Cardiac muscle cell (in vitro differentiated cells and primary cell): ENCODE results near the gene WNT7B. TPM values are rescaled to one million over a fixed set of nuclear protein-coding genes. Genes with fewer than 3 reads are reported as not detected.

Experiments
- DNase-seq, 2 donors: peaks; one replicate each; pipeline versions ENCODE4 v3.0.0 to v3.0.0-alpha.2; 2010 to 2017; ENCODE audit warnings: low read depth in 1 of 2, low spot score in 1 of 2
- H3K27ac ChIP-seq: fragments of 200-600 bp; sonication (generic); 2 replicates; pipeline ENCODE4 v1.5.1; 2016
- H3K27me3 ChIP-seq: fragments of 200-600 bp; sonication (generic); 2 replicates; pipeline ENCODE4 v1.6.0; 2016; ENCODE audit warnings: control low read depth
- H3K36me3 ChIP-seq: fragments of 200-600 bp; sonication (generic); 2 replicates; pipeline ENCODE4 v1.5.1; 2016; ENCODE audit warnings: control low read depth
- H3K4me1 ChIP-seq: fragments of 200-600 bp; sonication (generic); 2 replicates; pipeline ENCODE4 v1.8.1; 2017; ENCODE audit warnings: low read depth, mild to moderate bottlenecking, mixed run types
- H3K4me3 ChIP-seq: fragments of 200-600 bp; sonication (generic); 2 replicates; pipeline ENCODE4 v1.5.1; 2016; ENCODE audit warnings: mild to moderate bottlenecking
- H3K9me3 ChIP-seq: fragments of 200-600 bp; sonication (generic); 2 replicates; pipeline ENCODE4 v1.5.1; 2017; ENCODE audit warnings: low read depth, mild to moderate bottlenecking, control low read depth
- CTCF ChIP-seq: IDR thresholded peaks from 2 replicates; pipeline ENCODE4 v1.5.1; 2012; ENCODE audit warnings: low read depth, mild to moderate bottlenecking, low read length
- polyA plus RNA-seq: library from polyadenylated mRNA; unstranded; fragments of >200 nt; fragmentation: Nextera tagmentation; extraction: Ambion mirVana; gene quantifications from 2 replicates; pipeline ENCODE4 v1.2.1, GENCODE V29; 2016
- total RNA-seq: library from RNA; depleted of rRNA; stranded (reverse); fragments of >200 nt; gene quantifications from 2 replicates; pipeline ENCODE4 v1.2.3, GENCODE V29; 2016

Gene WNT7B
- total and polyA plus RNA-seq, 2 experiments from 2014 or later, result not detected

DNA sequence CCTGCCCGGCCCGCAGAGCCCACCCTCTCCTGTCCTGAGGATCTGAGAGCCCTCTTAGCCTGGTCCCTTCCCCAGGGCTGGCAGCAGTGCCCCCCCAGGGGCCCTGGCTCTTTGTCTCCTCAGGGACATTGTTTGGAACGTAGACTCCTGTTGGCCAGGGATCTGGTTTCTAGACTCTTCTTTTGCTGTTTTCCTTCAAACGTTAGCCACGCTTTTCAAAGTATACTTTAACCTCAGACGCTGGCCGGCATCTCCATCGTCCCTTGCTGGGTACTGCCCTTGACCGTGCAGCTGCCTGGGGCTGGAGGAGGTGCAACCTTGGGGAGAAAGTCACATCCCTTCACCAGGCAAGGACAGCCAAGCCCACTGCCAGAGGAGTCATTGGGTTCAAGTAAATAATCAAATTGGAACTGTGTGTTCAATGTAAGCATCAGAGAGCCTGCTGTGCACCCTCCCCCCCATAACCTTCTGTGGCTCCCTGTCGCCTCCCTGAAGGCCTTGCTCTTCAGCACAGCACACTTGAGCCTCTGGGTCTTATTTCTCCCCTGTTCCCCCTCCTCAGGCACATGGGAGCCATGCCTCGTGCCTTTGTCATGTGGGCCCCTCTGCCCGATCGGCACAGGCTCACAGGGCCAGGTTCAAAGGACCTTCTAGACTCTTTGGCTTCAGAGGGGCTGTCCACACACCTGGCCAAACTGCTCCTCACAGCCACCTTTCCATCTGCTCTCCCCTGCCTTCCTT, 21.8 kb upstream of the WNT7B start:
- H3K27ac ChIP-seq, result no peak overlapping the region
- TF ChIP-seq CTCF, result no peak
- no peaks in the 10 kb centered on the region for H3K36me3 ChIP-seq
- no peaks in the 10 kb centered on the region for H3K9me3 ChIP-seq
- DNase-seq, result no peak
- H3K4me3 ChIP-seq, result no peak overlapping the region
- H3K4me1 ChIP-seq, result no peaks in the 10 kb centered on the region
- H3K27me3 ChIP-seq, result peaks cover 2% of the 10 kb centered on the region

DNA sequence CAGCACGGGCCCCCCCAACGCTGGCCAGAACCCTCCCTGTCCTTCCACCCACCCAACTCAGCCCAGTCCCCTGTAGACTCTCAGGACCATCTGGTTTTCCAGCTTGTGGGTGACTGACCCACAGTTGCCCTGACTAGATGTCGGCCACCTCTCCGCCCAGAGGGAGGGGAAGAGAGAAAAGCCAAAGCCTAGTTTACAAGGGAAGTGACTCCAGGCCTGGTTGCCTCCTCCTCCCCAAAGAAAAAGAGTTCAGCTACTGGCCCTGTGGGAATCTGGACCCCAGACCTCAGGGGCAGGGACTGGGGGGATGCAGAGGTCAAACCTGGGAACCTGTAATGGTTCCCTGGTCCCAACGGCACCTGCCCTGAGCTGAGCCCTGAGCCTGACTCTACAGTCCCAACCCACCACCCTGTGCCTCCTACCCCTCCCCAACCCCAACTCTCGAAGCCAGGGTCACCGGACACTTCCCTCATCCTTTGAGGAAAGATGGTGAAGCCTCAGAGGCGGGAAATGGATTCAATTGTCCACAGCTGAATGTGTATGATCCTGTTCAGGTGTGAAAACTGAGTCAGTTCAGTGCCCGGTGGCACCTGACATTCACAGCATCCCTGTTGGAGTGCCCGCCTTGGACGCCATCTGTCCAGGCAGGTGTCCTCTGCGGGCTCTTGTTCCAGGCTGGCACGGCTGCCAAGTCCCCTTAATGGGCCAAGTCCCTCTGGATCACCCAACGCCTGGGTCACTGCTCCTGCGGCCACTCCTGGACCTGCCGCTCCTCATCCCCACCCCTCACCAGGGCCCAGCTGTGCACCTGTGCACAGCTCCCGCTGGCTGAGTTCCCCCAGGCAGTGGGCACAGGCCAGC, 21.0 kb upstream of the WNT7B start:
- H3K27me3 ChIP-seq, result peaks cover 3% of the 10 kb centered on the region
- no peak for DNase-seq
- TF ChIP-seq CTCF, result no peak
- H3K9me3 ChIP-seq, result no peaks in the 10 kb centered on the region
- no peak overlapping the region for H3K4me3 ChIP-seq
- H3K4me1 ChIP-seq, result no peaks in the 10 kb centered on the region
- H3K36me3 ChIP-seq, result no peaks in the 10 kb centered on the region
- H3K27ac ChIP-seq, result no peak overlapping the region

DNA sequence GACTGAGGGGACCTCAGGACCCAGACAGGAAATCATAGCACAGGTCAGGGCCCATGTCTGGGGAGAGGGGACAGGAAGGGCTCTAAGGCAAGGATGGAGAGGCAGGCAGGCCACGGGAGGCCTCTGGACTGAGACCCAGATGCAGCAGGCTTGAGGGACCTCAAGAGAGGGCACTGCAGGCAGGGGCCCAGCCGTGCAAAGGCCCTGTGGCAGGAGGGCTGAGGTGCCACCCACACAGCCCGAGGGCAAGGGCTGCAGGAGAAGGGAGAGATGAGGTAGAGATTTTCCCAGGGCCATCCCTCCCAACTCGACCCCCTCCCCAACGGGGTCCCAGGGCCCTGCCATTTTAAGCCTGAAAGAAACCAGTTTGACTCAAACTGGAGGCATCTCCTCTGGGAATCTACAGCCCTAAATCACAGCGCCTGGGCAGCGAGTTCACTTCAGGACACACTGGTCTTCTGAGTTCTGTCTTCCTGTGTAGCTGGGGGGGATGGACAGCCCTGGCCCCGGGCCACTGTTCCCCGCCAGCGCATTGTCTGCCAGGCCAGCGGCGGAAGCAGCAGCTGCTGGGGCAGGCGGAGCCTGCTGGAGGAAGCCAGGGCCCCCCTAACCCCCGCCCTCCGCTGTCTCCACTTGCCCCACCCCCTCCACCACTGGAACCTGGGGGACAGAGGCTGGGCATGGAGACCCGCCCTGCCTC, 20.3 kb upstream of the WNT7B start:
- H3K9me3 ChIP-seq, result no peaks in the 10 kb centered on the region
- no peaks in the 10 kb centered on the region for H3K36me3 ChIP-seq
- H3K4me1 ChIP-seq, result no peaks in the 10 kb centered on the region
- no peak overlapping the region for H3K27ac ChIP-seq
- no peak overlapping the region for H3K4me3 ChIP-seq
- peak in 1 of 2 donors; percentile 99 for DNase-seq
- no peak for TF ChIP-seq CTCF
- H3K27me3 ChIP-seq, result peaks cover 11% of the 10 kb centered on the region

DNA sequence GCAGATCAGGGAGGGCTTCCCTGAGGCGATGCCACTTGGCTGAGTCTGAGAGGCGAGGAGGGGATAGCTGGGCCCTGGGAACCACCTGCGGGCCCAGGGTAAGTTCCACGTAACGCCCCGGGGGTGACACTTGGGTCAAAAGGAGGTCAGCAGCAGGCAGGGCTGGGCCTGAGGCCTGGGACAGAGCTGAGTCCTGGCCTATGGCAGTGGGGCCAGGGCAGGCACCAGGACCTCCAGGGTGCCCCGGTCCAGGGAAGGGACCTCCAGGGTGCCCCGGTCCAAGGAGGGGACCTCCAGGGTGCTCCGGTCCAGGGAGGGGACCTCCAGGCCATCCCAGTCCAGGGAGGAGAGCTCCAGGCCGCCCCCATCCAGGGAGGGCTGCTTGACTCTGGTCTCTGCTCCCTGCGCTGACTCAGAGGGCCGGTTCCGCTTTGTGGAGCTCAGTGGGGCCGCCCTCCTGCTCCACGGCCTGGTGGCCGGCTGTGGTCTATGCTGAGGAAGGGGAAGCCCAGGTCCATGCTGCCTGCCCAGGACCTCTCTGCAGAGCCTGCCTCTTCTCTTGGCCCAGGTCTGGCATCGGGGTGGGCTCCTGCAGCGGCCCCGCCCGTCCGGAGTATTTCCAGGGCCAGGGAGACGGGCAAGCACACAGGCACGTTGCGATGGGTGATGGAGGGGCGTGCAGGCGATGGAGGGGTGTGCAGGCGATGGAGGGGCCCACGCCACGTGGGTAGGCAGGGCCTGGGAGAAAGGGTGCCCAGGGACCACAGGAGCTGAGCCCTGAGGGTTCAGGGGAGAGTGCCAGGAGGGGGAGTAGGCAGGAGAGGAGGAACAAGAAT, 19.5 kb upstream of the WNT7B start:
- no peak for TF ChIP-seq CTCF
- H3K27me3 ChIP-seq, result peaks cover 11% of the 10 kb centered on the region
- H3K27ac ChIP-seq, result no peak overlapping the region
- no peaks in the 10 kb centered on the region for H3K9me3 ChIP-seq
- no peaks in the 10 kb centered on the region for H3K36me3 ChIP-seq
- DNase-seq, result peak in 1 of 2 donors; percentile 69
- no peaks in the 10 kb centered on the region for H3K4me1 ChIP-seq
- H3K4me3 ChIP-seq, result no peak overlapping the region
